Activated CD8-positive, alpha-beta T cell treated with anti-CD3 and anti-CD28 coated beads, Interleukin-2, amount 10 ng/mL, durations not matched to agents 7 days and 5 days (primary cell): Measurements from ENCODE around the gene CERS3. TPM values are rescaled to one million over a fixed set of nuclear protein-coding genes. Genes with fewer than 3 reads are reported as not detected.

Experiments
- ATAC-seq: fragments of 150-1000 bp; cut with Tn5 transposase; one replicate; pipeline ENCODE4 v1.10.0; 2021; ENCODE audit warnings: moderate library complexity
- CTCF ChIA-PET: fragments of 350-600 bp; sonication (Branson Sonifier 250); formaldehyde crosslinking; loops from one replicate; lab custom pipeline; 2021; ENCODE audit warnings: antibody characterized with exemption; lab: Charles Lee
- POLR2A ChIA-PET: fragments of 350-600 bp; sonication (Branson Sonifier 250); formaldehyde crosslinking; loops from one replicate; lab custom pipeline; 2021; ENCODE audit warnings: antibody characterized with exemption; lab: Charles Lee
- DNase-seq: peaks from one replicate; pipeline ENCODE4 v3.0.0-alpha.2; 2020
- H3K27ac Mint-ChIP-seq: one replicate; pipeline ENCODE4 v1.8.0; 2021; ENCODE audit warnings: mild to moderate bottlenecking, mixed read lengths
- H3K27me3 Mint-ChIP-seq: one replicate; pipeline ENCODE4 v1.8.0; 2021; ENCODE audit warnings: low read depth, mixed read lengths
- H3K36me3 Mint-ChIP-seq: one replicate; pipeline ENCODE4 v1.8.0; 2021; ENCODE audit warnings: low read depth, mixed read lengths
- H3K4me1 Mint-ChIP-seq: one replicate; pipeline ENCODE4 v1.8.0; 2021; ENCODE audit warnings: low read depth, mixed read lengths
- H3K4me3 Mint-ChIP-seq: one replicate; pipeline ENCODE4 v1.8.0; 2021; ENCODE audit warnings: mild to moderate bottlenecking, mixed read lengths
- H3K9me3 Mint-ChIP-seq: one replicate; pipeline ENCODE4 v1.8.0; 2022; ENCODE audit warnings: mixed read lengths; ENCODE audit not compliant: insufficient read depth
- total RNA-seq, 2 experiments: library from RNA; stranded (reverse); gene quantifications; one replicate each; pipeline ENCODE4 v1.2.3, GENCODE V29; 2021

Gene CERS3
- total RNA-seq, 2 experiments from 2014 or later: 0.18 TPM; not detected in 1

GRCh38 chr15:100430411-100430810 is 98.3 kb downstream of the CERS3 start:
- no peaks in the 10 kb centered on the region for H3K9me3 Mint-ChIP-seq
- ChIA-PET CTCF (no interaction called here), POLR2A (no interaction called here)
- ATAC-seq (no peak), DNase-seq (no peak)
- no peaks in the 10 kb centered on the region for H3K36me3 Mint-ChIP-seq
- no peak overlapping the region for H3K4me3 Mint-ChIP-seq
- no peak overlapping the region for H3K27ac Mint-ChIP-seq
- no peaks in the 10 kb centered on the region for H3K27me3 Mint-ChIP-seq
- no peaks in the 10 kb centered on the region for H3K4me1 Mint-ChIP-seq

GRCh38 chr15:100429116-100429728 is 99.5 kb downstream of the CERS3 start:
- H3K27me3 Mint-ChIP-seq: no peaks in the 10 kb centered on the region
- H3K4me3 Mint-ChIP-seq: no peak overlapping the region
- CTCF ChIA-PET: no interaction called here
- H3K4me1 Mint-ChIP-seq: no peaks in the 10 kb centered on the region
- DNase-seq (no peak), ATAC-seq (no peak)
- no peak overlapping the region for H3K27ac Mint-ChIP-seq
- POLR2A ChIA-PET: no interaction called here
- H3K9me3 Mint-ChIP-seq: no peaks in the 10 kb centered on the region
- H3K36me3 Mint-ChIP-seq: no peaks in the 10 kb centered on the region

- ChIA-PET CTCF (interaction anchor here (1.4 kb wide), 1 partner anchor 77 kb away, joined by 5 read pairs; no protein-coding TSS in a partner anchor), POLR2A (no interaction called here)
- DNase-seq (no peak), ATAC-seq (no peak)
- Mint-ChIP-seq H3K36me3 (no peaks in the 10 kb centered on the region), H3K27ac (no peak overlapping the region), H3K9me3 (no peaks in the 10 kb centered on the region), H3K27me3 (no peaks in the 10 kb centered on the region), H3K4me1 (no peaks in the 10 kb centered on the region), H3K4me3 (no peak overlapping the region)
Measured at GRCh38 chr15:100426937-100427336, 101.8 kb downstream of the CERS3 start.

GRCh38 chr15:100405179-100405578 is 123.6 kb downstream of the CERS3 start:
- ATAC-seq (no peak), DNase-seq (no peak)
- Mint-ChIP-seq H3K4me1 (peaks cover 3% of the 10 kb centered on the region), H3K9me3 (no peaks in the 10 kb centered on the region), H3K27me3 (no peaks in the 10 kb centered on the region), H3K4me3 (no peak overlapping the region), H3K27ac (no peak overlapping the region), H3K36me3 (no peaks in the 10 kb centered on the region)
- CTCF ChIA-PET: no interaction called here
- POLR2A ChIA-PET: no interaction called here

GRCh38 chr15:100400996-100401395 is 127.8 kb downstream of the CERS3 start:
- no peak overlapping the region for H3K27ac Mint-ChIP-seq
- no peak for DNase-seq
- peaks cover 3% of the 10 kb centered on the region for H3K27me3 Mint-ChIP-seq
- POLR2A ChIA-PET: no interaction called here
- H3K36me3 Mint-ChIP-seq: no peaks in the 10 kb centered on the region
- H3K9me3 Mint-ChIP-seq: no peaks in the 10 kb centered on the region
- H3K4me3 Mint-ChIP-seq: no peak overlapping the region
- no peak for ATAC-seq
- CTCF ChIA-PET: no interaction called here
- H3K4me1 Mint-ChIP-seq: peaks cover 7% of the 10 kb centered on the region

GRCh38 chr15:100394736-100395440 is 133.9 kb downstream of the CERS3 start:
- Mint-ChIP-seq H3K9me3 (no peaks in the 10 kb centered on the region), H3K4me3 (no peak overlapping the region), H3K27me3 (peaks cover 3% of the 10 kb centered on the region), H3K27ac (no peak overlapping the region), H3K36me3 (no peaks in the 10 kb centered on the region), H3K4me1 (peaks cover under 1% of the 10 kb centered on the region)
- ATAC-seq (no peak), DNase-seq (no peak)
- ChIA-PET CTCF (no interaction called here), POLR2A (no interaction called here)

GRCh38 chr15:100393008-100393407 is 135.7 kb downstream of the CERS3 start:
- Mint-ChIP-seq H3K27me3 (peaks cover 5% of the 10 kb centered on the region), H3K9me3 (no peaks in the 10 kb centered on the region), H3K4me1 (no peaks in the 10 kb centered on the region), H3K27ac (no peak overlapping the region), H3K4me3 (no peak overlapping the region), H3K36me3 (no peaks in the 10 kb centered on the region)
- ChIA-PET CTCF (no interaction called here), POLR2A (no interaction called here)
- DNase-seq (no peak), ATAC-seq (no peak)

- no peak overlapping the region for H3K27ac Mint-ChIP-seq
- no peak overlapping the region for H3K4me3 Mint-ChIP-seq
- ChIA-PET POLR2A (no interaction called here), CTCF (interaction anchor here (0.8 kb wide), 1 partner anchor 36 kb away, joined by 6 read pairs; no protein-coding TSS in a partner anchor)
- peaks cover 2% of the 10 kb centered on the region for H3K27me3 Mint-ChIP-seq
- no peaks in the 10 kb centered on the region for H3K4me1 Mint-ChIP-seq
- DNase-seq (no peak), ATAC-seq (no peak)
- no peaks in the 10 kb centered on the region for H3K36me3 Mint-ChIP-seq
- peaks cover 22% of the 10 kb centered on the region for H3K9me3 Mint-ChIP-seq
Measured at GRCh38 chr15:100385300-100386050, 143.3 kb downstream of the CERS3 start.

- Mint-ChIP-seq H3K36me3 (no peaks in the 10 kb centered on the region), H3K4me1 (no peaks in the 10 kb centered on the region), H3K4me3 (no peak overlapping the region), H3K9me3 (peaks cover 22% of the 10 kb centered on the region), H3K27me3 (peaks cover 2% of the 10 kb centered on the region), H3K27ac (no peak overlapping the region)
- CTCF ChIA-PET: interaction anchor here (2.1 kb wide), 1 partner anchor 34 kb away, joined by 14 read pairs; no protein-coding TSS in a partner anchor
- DNase-seq (no peak), ATAC-seq (no peak)
- POLR2A ChIA-PET: no interaction called here
Measured at GRCh38 chr15:100384108-100384410, 144.7 kb downstream of the CERS3 start.

GRCh38 chr15:100383302-100384107 is 145.2 kb downstream of the CERS3 start:
- Mint-ChIP-seq H3K27ac (no peak overlapping the region), H3K9me3 (peaks cover 22% of the 10 kb centered on the region), H3K4me1 (no peaks in the 10 kb centered on the region), H3K4me3 (no peak overlapping the region), H3K36me3 (no peaks in the 10 kb centered on the region), H3K27me3 (no peaks in the 10 kb centered on the region)
- DNase-seq (no peak), ATAC-seq (no peak)
- POLR2A ChIA-PET: no interaction called here
- CTCF ChIA-PET: interaction anchor here (0.8 to 2.1 kb wide), 3 partner anchors 34 to 141 kb away, joined by 3 to 14 read pairs (median 3); partner anchors contain the start of gene ADAMTS17

- no peak for ATAC-seq
- H3K4me1 Mint-ChIP-seq: no peaks in the 10 kb centered on the region
- CTCF ChIA-PET: no interaction called here
- no peaks in the 10 kb centered on the region for H3K36me3 Mint-ChIP-seq
- no peak overlapping the region for H3K4me3 Mint-ChIP-seq
- DNase-seq: no peak
- H3K27me3 Mint-ChIP-seq: peaks cover 39% of the 10 kb centered on the region
- no peak overlapping the region for H3K27ac Mint-ChIP-seq
- POLR2A ChIA-PET: no interaction called here
- peaks cover 3% of the 10 kb centered on the region for H3K9me3 Mint-ChIP-seq
Measured at GRCh38 chr15:100373942-100374341, 154.8 kb downstream of the CERS3 start.
